ENCODE data around the gene DHX32.

GRCh38 chr10:125925262-125925834, 44.3 kb upstream of the DHX32 start:
- no peak for TF ChIP-seq POLR2AphosphoS5 (IDR thresholded peaks at IDR 0.05; ENCODE audit: insufficient read depth in 1 of 2, low read depth in 1 of 2)
- no peak for TF ChIP-seq CTCF (IDR thresholded peaks at IDR 0.05)

Data from vagina (tissue), 2 donors.